GM12801 (cell line): ENCODE measurements around the gene PYY.

ENCODE experiments used
- CTCF ChIP-seq: IDR thresholded peaks from one replicate; pipeline ENCODE4 v1.5.1; 2011; ENCODE audit warnings: control low read depth; ENCODE audit not compliant: insufficient read length; ENCODE audit errors: extremely low read depth

Gene PYY

GRCh38 chr17:43924558-43924957 lies 29.2 kb downstream of the PYY start:
- TF ChIP-seq CTCF: no peak

GRCh38 chr17:43920500-43921095 lies 33.1 kb downstream of the PYY start:
- no peak for TF ChIP-seq CTCF

GRCh38 chr17:43918026-43918389 lies 35.7 kb downstream of the PYY start:
- TF ChIP-seq CTCF: no peak

- no peak for TF ChIP-seq CTCF
These were observed 36.3 kb downstream of the PYY start for GRCh38 chr17:43917348-43918025.

GRCh38 chr17:43917016-43917347 lies 36.8 kb downstream of the PYY start:
- TF ChIP-seq CTCF: no peak

- no peak for TF ChIP-seq CTCF
These were observed 37.4 kb downstream of the PYY start for GRCh38 chr17:43916385-43916784.

- no peak for TF ChIP-seq CTCF
These were observed 38.2 kb downstream of the PYY start for GRCh38 chr17:43915559-43915958.
